ENCODE data around the gene NRG2.

DNA sequence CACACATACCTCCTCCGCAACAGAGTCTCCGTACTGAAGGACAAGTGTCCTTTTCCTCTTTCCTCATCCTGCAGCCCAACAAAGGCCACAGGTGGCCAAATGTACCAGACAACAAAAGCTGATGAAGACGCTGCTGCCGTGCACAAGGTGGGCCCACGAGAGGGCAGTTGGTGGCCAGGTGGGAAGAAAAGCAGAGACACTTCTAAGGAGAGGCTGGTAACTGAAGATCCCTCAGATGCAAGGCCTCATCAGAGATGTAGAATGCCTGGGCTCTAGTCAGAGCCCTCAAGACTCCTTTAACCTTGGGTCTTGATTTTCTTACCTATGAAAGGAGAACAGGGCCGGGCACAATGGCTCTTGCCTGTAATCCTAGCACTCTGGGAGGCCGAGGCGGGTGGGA lies 75.7 kb downstream of the NRG2 start:
- TF ChIP-seq, protein P1, sequence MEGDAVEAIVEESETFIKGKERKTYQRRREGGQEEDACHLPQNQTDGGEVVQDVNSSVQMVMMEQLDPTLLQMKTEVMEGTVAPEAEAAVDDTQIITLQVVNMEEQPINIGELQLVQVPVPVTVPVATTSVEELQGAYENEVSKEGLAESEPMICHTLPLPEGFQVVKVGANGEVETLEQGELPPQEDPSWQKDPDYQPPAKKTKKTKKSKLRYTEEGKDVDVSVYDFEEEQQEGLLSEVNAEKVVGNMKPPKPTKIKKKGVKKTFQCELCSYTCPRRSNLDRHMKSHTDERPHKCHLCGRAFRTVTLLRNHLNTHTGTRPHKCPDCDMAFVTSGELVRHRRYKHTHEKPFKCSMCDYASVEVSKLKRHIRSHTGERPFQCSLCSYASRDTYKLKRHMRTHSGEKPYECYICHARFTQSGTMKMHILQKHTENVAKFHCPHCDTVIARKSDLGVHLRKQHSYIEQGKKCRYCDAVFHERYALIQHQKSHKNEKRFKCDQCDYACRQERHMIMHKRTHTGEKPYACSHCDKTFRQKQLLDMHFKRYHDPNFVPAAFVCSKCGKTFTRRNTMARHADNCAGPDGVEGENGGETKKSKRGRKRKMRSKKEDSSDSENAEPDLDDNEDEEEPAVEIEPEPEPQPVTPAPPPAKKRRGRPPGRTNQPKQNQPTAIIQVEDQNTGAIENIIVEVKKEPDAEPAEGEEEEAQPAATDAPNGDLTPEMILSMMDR (IDR thresholded peaks at IDR 0.05 in 2 of 3, conservative IDR thresholded peaks at IDR 0.05 in 1 of 3; ENCODE audit: borderline replicate concordance in 1 of 3, insufficient read depth in 1 of 3, low read depth in 2 of 3, low read length in 2 of 3): no peak
- TF ChIP-seq POLR2AphosphoS5 (IDR thresholded peaks at IDR 0.05; ENCODE audit: low read depth, low read length): no peak
- TF ChIP-seq, protein P2, sequence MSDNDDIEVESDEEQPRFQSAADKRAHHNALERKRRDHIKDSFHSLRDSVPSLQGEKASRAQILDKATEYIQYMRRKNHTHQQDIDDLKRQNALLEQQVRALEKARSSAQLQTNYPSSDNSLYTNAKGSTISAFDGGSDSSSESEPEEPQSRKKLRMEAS (IDR thresholded peaks at IDR 0.05): no peak
- no peak for TF ChIP-seq TCF7L2 (IDR thresholded peaks at IDR 0.05; ENCODE audit: borderline replicate concordance, extremely low read depth, insufficient read depth, insufficient read length)
- no peak for TF ChIP-seq YY1 (IDR thresholded peaks at IDR 0.05; ENCODE audit: extremely low read depth, insufficient replicate concordance, low read depth, low read length)
- no peak for TF ChIP-seq JUND (IDR thresholded peaks at IDR 0.05)
- no peak for TF ChIP-seq SRF (IDR thresholded peaks at IDR 0.05; ENCODE audit: low read depth)
- TF ChIP-seq, protein P3, sequence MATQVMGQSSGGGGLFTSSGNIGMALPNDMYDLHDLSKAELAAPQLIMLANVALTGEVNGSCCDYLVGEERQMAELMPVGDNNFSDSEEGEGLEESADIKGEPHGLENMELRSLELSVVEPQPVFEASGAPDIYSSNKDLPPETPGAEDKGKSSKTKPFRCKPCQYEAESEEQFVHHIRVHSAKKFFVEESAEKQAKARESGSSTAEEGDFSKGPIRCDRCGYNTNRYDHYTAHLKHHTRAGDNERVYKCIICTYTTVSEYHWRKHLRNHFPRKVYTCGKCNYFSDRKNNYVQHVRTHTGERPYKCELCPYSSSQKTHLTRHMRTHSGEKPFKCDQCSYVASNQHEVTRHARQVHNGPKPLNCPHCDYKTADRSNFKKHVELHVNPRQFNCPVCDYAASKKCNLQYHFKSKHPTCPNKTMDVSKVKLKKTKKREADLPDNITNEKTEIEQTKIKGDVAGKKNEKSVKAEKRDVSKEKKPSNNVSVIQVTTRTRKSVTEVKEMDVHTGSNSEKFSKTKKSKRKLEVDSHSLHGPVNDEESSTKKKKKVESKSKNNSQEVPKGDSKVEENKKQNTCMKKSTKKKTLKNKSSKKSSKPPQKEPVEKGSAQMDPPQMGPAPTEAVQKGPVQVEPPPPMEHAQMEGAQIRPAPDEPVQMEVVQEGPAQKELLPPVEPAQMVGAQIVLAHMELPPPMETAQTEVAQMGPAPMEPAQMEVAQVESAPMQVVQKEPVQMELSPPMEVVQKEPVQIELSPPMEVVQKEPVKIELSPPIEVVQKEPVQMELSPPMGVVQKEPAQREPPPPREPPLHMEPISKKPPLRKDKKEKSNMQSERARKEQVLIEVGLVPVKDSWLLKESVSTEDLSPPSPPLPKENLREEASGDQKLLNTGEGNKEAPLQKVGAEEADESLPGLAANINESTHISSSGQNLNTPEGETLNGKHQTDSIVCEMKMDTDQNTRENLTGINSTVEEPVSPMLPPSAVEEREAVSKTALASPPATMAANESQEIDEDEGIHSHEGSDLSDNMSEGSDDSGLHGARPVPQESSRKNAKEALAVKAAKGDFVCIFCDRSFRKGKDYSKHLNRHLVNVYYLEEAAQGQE (IDR thresholded peaks at IDR 0.05; ENCODE audit: low read depth): no peak
